ENCODE results near the gene WSB2. TPM values are rescaled to one million over a fixed set of nuclear protein-coding genes. Genes with fewer than 3 reads are reported as not detected.

WSB2 gene
- 33.8 and 42.8 TPM in 2 replicates for total RNA-seq (2011; cell fraction: chromatin; rRNA removed; ENCODE audit: low replicate concordance)
- 35.4 and 37.2 TPM in 2 replicates for total RNA-seq (2011; cell fraction: nucleolus; rRNA removed)
- total RNA-seq (2011; cell fraction: nucleoplasm; rRNA removed): 39.2 and 65.9 TPM in 2 replicates
- total RNA-seq (2014; rRNA removed): 59.8 and 98.7 TPM in 2 replicates
- 45.0 and 48.3 TPM in 2 replicates for total RNA-seq (2014; rRNA removed; fragmentation: Illumina TruSeq; extraction: Trizol)
- total RNA-seq (2015; rRNA removed; fragmentation: Illumina TruSeq; extraction: Trizol): 51.8 and 52.8 TPM in 2 replicates
- 62.8 and 66.9 TPM in 2 replicates for total RNA-seq (2021)
- 52.6 and 72.3 TPM in 2 replicates for polyA plus RNA-seq (2011; rRNA removed)
- 82.4 and 93.3 TPM in 2 replicates for polyA plus RNA-seq (2011; cell fraction: cytosol; rRNA removed)
- polyA plus RNA-seq (2011; cell fraction: nucleus; rRNA removed): 35.6 and 37.5 TPM in 2 replicates
- polyA plus RNA-seq (2012): 46.9 and 92.1 TPM in 2 replicates
- polyA plus RNA-seq (2014; fragmentation: Illumina TruSeq; extraction: Trizol): 74.5 and 77.6 TPM in 2 replicates
- polyA plus RNA-seq (2014; fragmentation: Nextera tagmentation; extraction: Ambion mirVana): 10 to 100 TPM; 31.4 to 32.4 TPM
- polyA plus RNA-seq (2014; rRNA removed): 36.3 and 37.7 TPM in 2 replicates
- polyA minus RNA-seq (2011; rRNA and poly(A)+ RNA removed): 156 and 175 TPM in 2 replicates
- polyA minus RNA-seq (2011; cell fraction: cytosol; rRNA and poly(A)+ RNA removed): 87.4 and 95.6 TPM in 2 replicates
- polyA minus RNA-seq (2011; cell fraction: nucleus; rRNA and poly(A)+ RNA removed): 18.2 and 32.1 TPM in 2 replicates
- percentile 68 among the genes with signal in this experiment for Bru-seq, nascent RNA
- BruChase-seq, experiment 1, labeled RNA remaining after a 2-hour chase: percentile 71 among the genes with signal in this experiment
- BruChase-seq, experiment 2, labeled RNA remaining after a 6-hour chase: percentile 71 among the genes with signal in this experiment
- long read RNA-seq, experiment 1, transcript WSB2-203 (8 exons, 1,328 nt): minor isoform, 32 of 280 reads
- long read RNA-seq, experiment 1, transcript WSB2-201 (9 exons, 2,646 nt): major isoform, 137 of 280 reads
- long read RNA-seq, experiment 1, partial matches to known transcripts: 86 of 280 reads
- long read RNA-seq, experiment 1, other reads (novel, unspliced or antisense): 23 of 280 reads
- long read RNA-seq, experiment 2, transcript WSB2-204 (4 exons, 1,008 nt): minor isoform, 5 of 95 reads
- long read RNA-seq, experiment 2, transcript WSB2-201 (9 exons, 2,646 nt): major isoform, 33 of 95 reads
- long read RNA-seq, experiment 2, partial matches to known transcripts: 10 of 95 reads
- long read RNA-seq, experiment 2, other reads (novel, unspliced or antisense): 45 of 95 reads
- long read RNA-seq, experiment 3, partial matches to known transcripts: 13 of 22 reads
- long read RNA-seq, experiment 3, other reads (novel, unspliced or antisense): 5 of 22 reads

GRCh38 chr12:118061011-118061872 is at the start of gene WSB2:
TSS of gene WSB2 (minus strand) at chr12:118061179. CDS start at chr12:118061048, 131 bp downstream.
- no peak for FAIRE-seq
- 2% methylated on average over 13 of the region's 76 CpGs for WGBS (ENCODE audit: insufficient coverage, low coverage, missing lambda C conversion rate)
- peak; percentile 25 for ATAC-seq
- no peaks in the 10 kb centered on the region; the same call in 2 of the 3 replicates for H3K36me3 ChIP-seq (ENCODE audit: control insufficient read depth, insufficient read depth, low read length)
- no peaks in the 10 kb centered on the region for H3K27me3 ChIP-seq (ENCODE audit: control insufficient read depth in 2 of 2, insufficient read depth in 2 of 2, low read length in 2 of 2)
- peaks cover 33% of the 10 kb centered on the region for H3K79me2 ChIP-seq (ENCODE audit: control insufficient read depth, insufficient read depth, low read length)
- peak within 1 kb of the TSS; percentile 97 for H3K4me2 ChIP-seq (ENCODE audit: insufficient read depth, low read length)
- H3K9me1 ChIP-seq (ENCODE audit: control insufficient read depth, insufficient read depth, low read length): no peaks in the 10 kb centered on the region
- POLR2A ChIA-PET: interaction anchor here (0.6 to 1.4 kb wide), 10 partner anchors 10 to 315 kb away, joined by 3 to 7 read pairs (median 3); partner anchors contain the start of gene TAOK3
- H4K20me1 ChIP-seq (replicated peaks; ENCODE audit: control insufficient read depth, insufficient read depth, low read length): peaks cover 5% of the 10 kb centered on the region; the same call in 1 of the 2 replicates
- peak within 1 kb of the TSS; percentile 98 for H3K27ac ChIP-seq (ENCODE audit: extremely low read depth, low read depth, low read length)
- no TSS peak for BruUV-seq (replicated peaks)
- CTCF ChIA-PET (ENCODE audit: low intra/inter-chr PET ratio): interaction anchor here (0.6 kb wide), 1 partner anchor 17 kb away, joined by 4 read pairs; no protein-coding TSS in a partner anchor
- peaks cover 15 to 38% of the 10 kb centered on the region in 2 experiments for H3K4me1 ChIP-seq (replicated peaks in 1 of 2; ENCODE audit: control insufficient read depth in 2 of 2, insufficient read depth in 2 of 2, low read length in 2 of 2)
- peak within 1 kb of the TSS; percentile 88 for H2AFZ ChIP-seq (ENCODE audit: low read depth, low read length)
- in situ Hi-C loops (cut with MboI): no loop called here
- peak; percentile 80 to 92 (median 86) for DNase-seq (ENCODE audit: extremely low read depth in 1 of 4, low spot score in 3 of 4)
- peak within 1 kb of the TSS; percentile 85 for H3K4me3 ChIP-seq
- no peaks in the 10 kb centered on the region for H3K9me3 ChIP-seq (replicated peaks; ENCODE audit: control insufficient read depth, insufficient read depth, low read depth, low read length)
- intact Hi-C loops (cut with micrococcal nuclease): loop anchor here (5.0 kb wide), 1 partner anchor 41 kb away; the partner anchor contains the start of gene VSIG10
- H3K9ac ChIP-seq (ENCODE audit: insufficient read depth in 1 of 2, low read depth in 2 of 2, low read length in 2 of 2): peak within 1 kb of the TSS; percentile 96
- TF ChIP-seq, protein P1, sequence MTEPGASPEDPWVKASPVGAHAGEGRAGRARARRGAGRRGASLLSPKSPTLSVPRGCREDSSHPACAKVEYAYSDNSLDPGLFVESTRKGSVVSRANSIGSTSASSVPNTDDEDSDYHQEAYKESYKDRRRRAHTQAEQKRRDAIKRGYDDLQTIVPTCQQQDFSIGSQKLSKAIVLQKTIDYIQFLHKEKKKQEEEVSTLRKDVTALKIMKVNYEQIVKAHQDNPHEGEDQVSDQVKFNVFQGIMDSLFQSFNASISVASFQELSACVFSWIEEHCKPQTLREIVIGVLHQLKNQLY (CRISPR knock-in tag; conservative IDR thresholded peaks at IDR 0.05): no peak
- TF ChIP-seq MAFG (tag; conservative IDR thresholded peaks at IDR 0.05) (no peak), ZEB2 (IDR thresholded peaks at IDR 0.05) (no peak), ZKSCAN8 (CRISPR knock-in tag; IDR thresholded peaks at IDR 0.05) (no peak), JUND (IDR thresholded peaks at IDR 0.05; ENCODE audit: borderline replicate concordance, low read depth, low read length) (no peak), JUND (tag; IDR thresholded peaks at IDR 0.05; ENCODE audit: borderline replicate concordance, low read depth, low read length) (no peak), EP400 (IDR thresholded peaks at IDR 0.05) (peak; percentile 17; the same call in 1 of the 2 replicates), SUPT5H (IDR thresholded peaks at IDR 0.05) (peak; percentile 81), ADNP (tag; IDR thresholded peaks at IDR 0.05) (no peak), THRB (CRISPR knock-in tag; conservative IDR thresholded peaks at IDR 0.05) (peak; percentile 98), ARNT (IDR thresholded peaks at IDR 0.05) (peak in 1 of 2 experiments; percentile 39; a peak in 1 of 4 replicates), SRSF1 (IDR thresholded peaks at IDR 0.05; ENCODE audit: low read depth, low read length) (no peak), ATF7 (IDR thresholded peaks at IDR 0.05) (no peak)

Measured in K562 (cell line).